ENCODE measurements around the gene NKD2.
"Not testable (repeated sequence)": the region's sequence is repeated elsewhere in the genome, so short reads cannot be mapped to it uniquely, and the experiment has no call there.

NKD2 gene

GRCh38 chr5:1056611-1057484 lies 48.2 kb downstream of the NKD2 start:
- no peak for DNase-seq (ENCODE audit: low read depth in 3 of 3)

GRCh38 chr5:1057485-1058082 lies 49.0 kb downstream of the NKD2 start:
- no peak for DNase-seq (ENCODE audit: low read depth in 3 of 3)

GRCh38 chr5:1058083-1058945 lies 49.7 kb downstream of the NKD2 start:
- no peak for DNase-seq (ENCODE audit: low read depth in 3 of 3)

- no peak for DNase-seq (ENCODE audit: low read depth in 3 of 3)
Observed at GRCh38 chr5:1058988-1059883, 50.6 kb downstream of the NKD2 start.

GRCh38 chr5:1059884-1060263 lies 51.3 kb downstream of the NKD2 start:
- DNase-seq (ENCODE audit: low read depth in 3 of 3), result no peak

- DNase-seq (ENCODE audit: low read depth in 3 of 3), result no peak
Observed at GRCh38 chr5:1060535-1060981, 52.0 kb downstream of the NKD2 start.

GRCh38 chr5:1061292-1061691 lies 52.7 kb downstream of the NKD2 start:
- not testable (repeated sequence) for DNase-seq (ENCODE audit: low read depth in 3 of 3)

- no peak for DNase-seq (ENCODE audit: low read depth in 3 of 3)
Observed at GRCh38 chr5:1061916-1062315, 53.3 kb downstream of the NKD2 start.

- DNase-seq (ENCODE audit: low read depth in 3 of 3), result no peak
Observed at GRCh38 chr5:1062761-1063568, 54.4 kb downstream of the NKD2 start.

GRCh38 chr5:1063661-1064382 lies 55.2 kb downstream of the NKD2 start:
- no peak for DNase-seq (ENCODE audit: low read depth in 3 of 3)

- DNase-seq (ENCODE audit: low read depth in 3 of 3), result no peak
Observed at GRCh38 chr5:1064383-1065142, 56.0 kb downstream of the NKD2 start.

GRCh38 chr5:1065143-1065750 lies 56.6 kb downstream of the NKD2 start:
- DNase-seq (ENCODE audit: low read depth in 3 of 3), result no peak

- no peak for DNase-seq (ENCODE audit: low read depth in 3 of 3)
Observed at GRCh38 chr5:1065891-1066650, 57.5 kb downstream of the NKD2 start.

- DNase-seq (ENCODE audit: low read depth in 3 of 3), result no peak
Observed at GRCh38 chr5:1066676-1067075, 58.1 kb downstream of the NKD2 start.

GRCh38 chr5:1067141-1068121 lies 58.8 kb downstream of the NKD2 start:
- DNase-seq (ENCODE audit: low read depth in 3 of 3), result no peak

GRCh38 chr5:1068204-1068894 lies 59.7 kb downstream of the NKD2 start:
- DNase-seq (ENCODE audit: low read depth in 3 of 3), result no peak
